NCI-H82 (cell line): ENCODE results near the gene PTPN5.
"Not testable (repeated sequence)": the region's sequence is repeated elsewhere in the genome, so short reads cannot be mapped to it uniquely, and the experiment has no call there.

Source experiments
- DNase-seq: peaks from one replicate; lab custom pipeline; 2025; lab: John Stamatoyannopoulos, UW

Gene PTPN5

DNA sequence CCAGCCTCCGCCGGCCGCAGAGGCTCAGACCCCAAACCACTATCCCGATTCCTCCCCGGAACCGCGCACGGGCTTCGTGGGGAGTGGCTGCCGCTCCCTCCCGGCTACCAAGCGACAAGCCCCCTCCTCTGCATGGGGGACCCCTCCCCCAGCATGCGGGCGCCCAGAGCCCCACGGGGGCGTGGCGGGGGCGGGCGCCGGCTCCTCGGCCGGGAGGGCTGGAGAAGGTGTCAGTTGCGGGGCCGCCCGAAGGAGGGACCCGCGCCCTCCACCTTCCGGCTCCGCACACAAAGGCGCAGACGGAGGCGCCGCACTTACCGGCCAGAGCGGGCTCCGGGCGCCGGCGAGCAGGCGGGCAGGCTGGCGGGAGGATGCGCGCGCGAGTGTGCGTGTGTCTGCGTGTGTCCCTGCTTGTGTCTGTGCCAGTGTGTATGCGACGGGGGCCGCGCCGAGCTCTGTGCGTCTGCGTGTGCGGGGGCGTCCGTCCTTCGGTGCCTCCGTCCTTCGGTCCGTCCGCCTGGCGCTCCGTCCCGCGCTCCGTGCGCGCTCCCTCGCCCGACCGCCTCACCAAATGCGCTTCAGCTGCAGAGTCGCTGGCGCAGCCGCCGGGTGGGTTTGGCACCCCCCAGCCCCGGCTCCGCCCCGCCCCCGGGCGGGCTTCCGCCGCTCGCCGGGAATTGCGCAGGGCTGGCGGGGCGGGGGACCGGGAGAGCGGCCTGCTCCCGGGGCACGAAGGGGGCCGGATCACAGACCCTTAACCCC lies at the start of gene PTPN5:
Gene PTPN5 (minus strand): TSS at position 592 of the 762 bp plus-strand sequence. CDS start 19,840 bp downstream, outside the sequence.
- DNase-seq = no peak

DNA sequence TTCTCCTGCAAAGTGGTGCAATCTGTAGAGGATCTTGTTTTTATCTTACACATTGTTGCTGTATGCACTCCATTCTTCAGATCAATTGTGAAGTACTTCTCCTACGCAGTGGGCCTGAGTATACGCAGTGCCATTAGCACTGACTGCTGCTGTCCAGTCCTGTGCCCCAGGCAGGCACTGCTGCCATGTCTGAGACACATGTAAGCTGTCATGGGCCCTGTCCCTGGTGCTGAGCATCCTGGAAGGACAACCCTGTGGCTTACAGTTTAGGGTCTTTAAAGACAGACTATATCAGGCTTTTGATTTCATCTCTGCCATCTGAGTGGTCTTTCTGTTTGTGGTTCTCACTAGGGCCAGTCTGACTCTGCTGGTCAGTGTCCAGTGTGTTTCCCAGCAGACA lies 44.8 kb upstream of the PTPN5 start:
- no peak for DNase-seq

DNA sequence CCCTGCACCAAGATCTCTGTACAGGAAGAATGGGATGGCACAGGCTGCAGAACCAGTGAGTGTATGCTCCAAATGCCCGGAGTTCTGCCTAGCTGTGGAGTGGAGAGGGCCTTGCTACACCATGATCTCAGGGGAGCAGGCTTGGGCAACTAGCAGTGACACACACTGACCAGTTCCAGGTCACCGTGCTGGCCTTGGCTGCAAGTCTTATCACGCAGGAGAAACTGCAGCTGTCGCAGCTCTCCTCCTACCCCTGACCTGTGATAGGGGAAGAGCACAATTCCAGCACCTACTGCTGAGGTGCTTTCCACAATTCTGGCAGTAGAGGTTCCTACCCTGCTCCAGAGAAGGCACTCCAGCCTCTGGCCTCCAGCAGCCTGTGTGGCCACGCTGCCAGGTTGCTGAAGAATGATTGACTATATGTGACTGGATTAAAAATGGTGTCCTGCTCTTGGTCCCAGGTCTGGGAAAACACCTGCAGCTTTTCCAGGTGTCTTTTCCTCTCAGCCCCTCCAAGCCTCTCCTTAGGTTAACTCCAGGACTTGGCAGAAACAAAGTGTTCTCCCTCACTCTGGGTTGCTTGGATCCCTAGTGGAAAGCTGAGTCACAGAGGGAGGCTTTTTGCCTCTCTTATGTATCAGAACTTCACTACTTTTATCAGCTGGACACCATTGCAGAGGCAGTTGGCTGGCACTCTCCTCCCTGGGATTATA lies 43.3 kb upstream of the PTPN5 start:
- DNase-seq = no peak

DNA sequence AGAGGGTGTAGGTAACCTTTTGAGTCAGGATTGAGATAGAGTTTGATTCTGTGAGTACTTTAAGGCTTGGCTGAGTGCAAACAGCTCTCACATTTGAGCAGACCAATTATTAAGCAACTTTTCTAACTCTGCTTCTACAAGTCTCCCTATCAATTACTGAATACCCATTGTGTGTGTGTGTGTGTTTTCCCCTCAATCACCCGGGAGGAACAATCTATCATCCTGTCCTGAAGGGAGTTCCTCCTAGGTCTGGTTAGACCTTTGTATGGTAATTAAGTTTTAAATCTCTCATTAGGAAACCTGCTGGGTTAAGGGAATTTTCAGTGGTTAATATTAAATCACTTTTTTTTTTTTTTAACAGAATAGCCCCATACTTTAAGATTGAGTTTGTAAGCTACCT lies 28.6 kb upstream of the PTPN5 start:
- DNase-seq = not testable (repeated sequence)

DNA sequence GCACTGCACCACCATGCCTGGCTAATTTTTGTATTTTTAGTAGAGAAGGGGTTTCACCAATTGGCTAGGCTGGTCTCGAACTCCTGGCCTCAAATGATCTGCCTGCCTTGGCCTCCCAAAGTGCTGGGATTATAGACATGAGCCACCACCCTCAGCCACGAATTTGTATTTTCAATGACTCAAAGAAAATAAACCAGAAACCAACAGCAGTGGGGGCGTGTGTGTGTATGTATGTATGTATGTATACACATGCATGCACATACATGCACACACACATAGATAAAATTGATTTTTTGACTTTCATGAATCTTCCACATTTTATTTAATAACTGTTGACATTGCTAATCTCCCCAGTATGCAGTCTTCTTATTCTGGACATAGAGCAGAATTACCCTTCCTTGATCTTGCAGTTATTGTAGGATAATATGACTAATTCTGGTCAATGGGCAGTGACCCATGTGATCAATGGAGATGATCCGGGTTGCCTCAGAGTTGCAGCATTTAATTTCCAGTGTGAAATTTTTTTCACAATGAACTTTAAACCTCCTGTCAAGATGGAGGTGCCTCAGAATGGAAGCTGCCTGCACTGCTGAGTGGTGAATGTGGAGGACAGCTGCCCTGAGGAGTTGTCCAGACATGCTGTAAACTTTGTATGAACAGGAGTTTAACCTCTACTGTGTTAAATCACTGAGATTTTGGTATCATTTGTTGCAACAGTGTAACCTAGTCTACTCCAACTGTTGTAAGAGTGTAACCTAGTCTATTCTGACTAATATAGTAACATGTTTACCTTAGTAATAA lies 12.8 kb upstream of the PTPN5 start:
- DNase-seq = no peak

DNA sequence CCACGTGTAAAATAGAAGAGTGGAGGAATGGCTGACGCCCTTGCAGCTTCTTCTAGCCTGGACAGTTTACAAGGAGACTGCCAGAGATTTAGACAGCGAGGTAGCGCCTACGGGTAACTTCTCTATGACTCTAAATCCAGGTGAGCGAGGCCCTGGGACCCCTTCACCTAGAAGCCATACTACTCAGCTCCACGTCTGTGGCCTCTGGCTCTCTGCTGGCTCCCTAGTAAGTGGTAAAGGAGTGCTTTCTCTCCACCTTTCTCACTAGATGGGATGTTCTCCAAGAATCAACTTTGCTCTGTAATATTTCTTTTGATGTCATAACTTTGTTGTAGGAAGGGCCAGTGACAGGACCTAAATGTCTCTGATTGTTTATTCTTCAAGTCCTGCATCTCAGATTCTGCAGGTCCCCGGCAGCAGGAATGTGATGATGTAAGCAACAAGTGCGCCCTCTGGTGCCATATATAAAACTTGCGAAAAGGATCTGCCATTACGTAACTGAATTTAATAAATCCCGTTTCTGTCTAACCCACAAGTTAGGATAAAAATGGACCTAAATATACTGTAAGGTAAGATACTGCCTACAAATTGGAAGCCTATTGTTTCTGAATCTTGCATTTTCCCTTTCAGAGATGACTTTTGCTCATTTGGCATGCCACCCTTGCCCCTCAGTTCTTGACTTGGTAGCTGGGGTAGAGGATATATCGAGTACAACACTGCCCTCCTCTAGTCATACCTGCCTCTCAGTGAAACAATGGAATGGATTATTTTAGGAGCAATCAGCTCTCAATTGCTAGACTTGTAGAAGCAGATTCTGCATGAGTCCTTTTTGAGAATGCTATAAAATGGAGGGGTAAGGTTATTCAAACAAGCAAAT lies 11.0 kb upstream of the PTPN5 start:
- DNase-seq = peak; percentile 70

DNA sequence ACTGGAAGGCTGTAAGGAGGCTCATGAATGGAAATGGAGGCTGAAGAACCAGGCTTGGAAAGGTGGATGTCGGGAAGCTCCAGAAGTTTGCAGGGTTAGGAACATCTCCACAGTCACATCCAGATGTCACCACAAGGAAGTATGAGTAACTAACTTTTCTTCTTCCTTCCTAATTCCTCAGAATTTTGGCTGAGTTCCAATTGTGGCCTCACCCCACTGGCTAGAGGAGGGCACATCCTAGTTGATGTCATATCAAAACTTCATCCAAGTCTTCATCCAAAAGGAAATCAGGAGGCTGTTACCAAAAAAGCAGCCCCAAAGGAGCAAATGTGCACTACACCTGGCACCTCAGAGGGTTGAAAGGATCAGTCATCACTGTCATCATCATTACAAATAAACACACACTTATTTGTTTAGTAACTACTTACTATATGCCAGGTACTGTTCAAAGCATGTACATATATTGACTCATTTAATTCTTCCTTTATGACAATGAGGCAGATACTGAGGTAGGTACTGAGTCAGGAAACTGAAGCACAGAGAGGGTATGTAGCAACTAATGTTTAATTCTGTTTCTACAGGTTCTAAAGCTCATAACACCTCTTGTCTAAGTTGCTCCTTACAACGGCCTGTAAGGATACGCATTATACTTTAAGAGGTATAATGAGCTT lies 7.3 kb upstream of the PTPN5 start:
- DNase-seq = no peak

DNA sequence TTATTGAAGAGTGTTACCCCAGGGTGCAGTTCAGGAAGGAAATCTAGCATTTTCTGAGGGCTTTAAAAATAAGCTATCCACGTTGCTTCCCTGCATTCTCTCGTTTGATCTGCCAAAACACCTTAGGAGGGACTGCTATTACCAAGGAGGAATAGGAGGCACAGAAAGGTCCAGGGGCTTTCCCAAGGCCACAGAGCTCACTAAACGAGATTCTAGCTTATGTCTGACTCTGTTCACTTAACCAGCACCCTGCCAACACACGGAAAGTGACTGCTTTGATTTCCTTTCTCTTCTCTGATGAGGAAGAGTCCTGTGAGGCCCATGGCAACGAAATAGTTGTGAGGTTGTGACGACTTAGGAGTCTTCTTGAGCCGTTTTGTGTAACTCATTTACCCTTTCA lies 3.4 kb upstream of the PTPN5 start:
- no peak for DNase-seq

DNA sequence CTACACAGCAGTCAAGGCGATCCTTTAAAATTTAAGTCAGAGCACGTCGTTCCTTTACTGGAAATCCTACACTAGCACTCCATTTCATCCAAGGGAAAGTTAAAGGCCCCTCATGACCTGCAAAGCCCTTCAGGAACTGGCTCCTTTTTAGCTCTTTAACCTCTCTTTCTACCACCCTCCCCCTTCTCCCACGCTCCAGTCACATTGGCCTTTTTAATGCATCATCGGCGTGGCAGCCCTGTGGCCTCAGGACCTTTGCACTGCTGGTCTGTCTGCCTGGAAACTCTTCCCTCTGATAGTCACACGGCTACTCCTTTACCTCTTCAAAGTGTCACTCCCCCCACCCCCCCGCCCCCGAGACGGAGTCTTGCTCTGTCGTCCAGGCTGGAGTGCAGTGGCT lies 1.2 kb upstream of the PTPN5 start:
- DNase-seq = no peak

DNA sequence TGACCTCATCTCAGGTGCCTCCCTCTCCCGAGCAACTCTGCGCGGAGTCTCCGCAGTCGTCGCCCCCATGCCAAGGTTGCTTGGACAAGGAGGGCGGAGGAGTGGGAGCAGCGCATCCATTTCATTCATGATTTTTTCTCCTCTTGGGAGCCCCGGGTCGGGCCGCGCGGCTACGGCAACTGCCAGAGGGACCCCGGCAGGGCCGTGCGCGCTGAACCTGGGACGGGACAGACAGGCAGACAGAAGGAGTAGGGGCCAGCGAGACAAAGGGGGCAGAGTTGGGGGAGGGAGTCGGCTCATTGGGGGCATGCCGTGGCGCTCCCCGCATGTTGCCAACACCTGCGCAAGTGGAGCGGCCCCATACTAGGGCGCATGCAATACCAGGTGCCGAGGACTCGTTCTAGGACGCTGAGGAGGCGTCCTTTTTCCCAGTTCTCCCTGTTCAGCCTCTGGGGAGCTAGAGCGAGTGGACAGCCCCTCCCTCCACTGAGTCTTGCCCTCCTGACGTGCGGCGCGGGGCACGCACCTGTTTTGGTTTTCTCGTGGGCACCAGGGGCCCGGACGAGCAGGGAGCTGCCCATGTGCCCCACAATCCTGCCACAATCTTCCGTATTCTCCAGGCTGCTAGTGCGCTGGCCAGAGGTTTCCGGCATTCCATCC lies 501 bp upstream of the PTPN5 start:
- no peak for DNase-seq

DNA sequence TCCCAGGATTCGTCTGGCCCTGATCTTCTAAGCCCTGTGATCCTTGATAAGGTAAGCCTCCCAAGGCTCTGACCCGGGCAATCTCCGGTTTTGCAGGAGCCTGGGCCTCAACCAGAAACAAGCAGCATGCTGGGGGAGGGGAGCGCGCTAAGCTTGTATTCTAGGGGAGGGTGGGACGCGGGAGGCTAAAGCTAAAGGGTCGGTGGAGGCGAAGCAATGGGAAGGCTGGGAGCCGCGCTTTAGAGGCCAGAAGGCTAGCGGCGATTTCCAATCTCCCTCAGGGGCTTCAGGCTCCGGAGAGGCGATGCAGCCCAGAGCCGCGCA lies 753 bp downstream of the PTPN5 start:
- DNase-seq = peak; percentile 7

DNA sequence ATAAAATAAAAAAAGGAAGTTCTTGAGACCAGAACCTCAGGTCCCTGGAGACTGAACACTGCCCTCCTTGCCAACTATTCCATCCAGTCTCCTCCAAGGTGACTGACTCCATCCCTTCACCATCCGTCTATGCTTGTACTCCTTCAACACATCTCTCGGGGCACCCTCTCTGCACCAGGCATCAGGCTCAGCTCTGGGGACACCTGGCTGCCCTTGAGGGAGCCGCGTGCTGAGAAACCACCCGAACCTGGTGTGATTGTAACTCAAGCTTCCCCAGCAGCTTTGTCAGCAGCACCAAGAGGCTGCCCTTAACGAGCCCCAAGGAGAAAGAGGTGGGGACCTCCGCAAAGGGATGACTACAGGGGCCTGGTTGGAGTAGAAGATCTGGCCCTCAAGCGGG lies 1.7 kb downstream of the PTPN5 start:
- no peak for DNase-seq

DNA sequence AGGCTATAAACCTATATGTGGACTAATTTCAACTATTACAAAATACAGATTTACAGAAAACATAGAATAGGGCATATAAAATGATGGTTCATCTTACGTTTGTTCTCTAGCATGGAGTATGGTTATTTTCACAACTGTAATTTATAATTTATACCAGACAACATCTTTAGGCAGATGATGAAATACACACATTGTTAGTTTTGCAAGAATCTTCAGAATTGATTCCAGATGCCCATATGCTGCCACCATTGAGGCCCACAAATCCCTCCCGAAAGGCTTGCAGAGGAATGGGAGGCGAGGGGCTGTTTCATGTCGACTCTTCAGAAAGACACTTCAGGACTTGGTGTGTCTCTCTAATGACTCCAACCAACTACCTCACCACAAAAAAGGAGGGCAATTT lies 6.2 kb downstream of the PTPN5 start:
- DNase-seq = no peak

DNA sequence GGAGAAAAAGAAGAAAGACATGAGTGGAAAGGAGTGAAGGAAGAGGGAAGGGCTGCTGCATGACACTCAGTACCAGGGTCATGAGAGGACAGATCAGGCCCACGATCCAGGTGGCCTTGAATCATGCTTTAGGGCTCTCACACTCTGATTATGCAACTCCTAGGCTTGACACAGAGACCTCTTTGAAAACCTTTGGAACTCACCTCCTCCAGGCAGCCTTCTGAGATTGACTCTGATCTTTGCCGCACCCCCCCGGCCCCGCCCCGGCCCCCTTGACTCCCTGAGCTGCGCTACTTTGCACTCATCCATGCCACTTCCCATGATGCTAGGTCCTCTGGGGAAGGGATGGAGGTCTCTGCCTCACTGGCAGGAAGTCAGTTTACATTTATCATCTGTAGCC lies 10.7 kb downstream of the PTPN5 start:
- DNase-seq = no peak

DNA sequence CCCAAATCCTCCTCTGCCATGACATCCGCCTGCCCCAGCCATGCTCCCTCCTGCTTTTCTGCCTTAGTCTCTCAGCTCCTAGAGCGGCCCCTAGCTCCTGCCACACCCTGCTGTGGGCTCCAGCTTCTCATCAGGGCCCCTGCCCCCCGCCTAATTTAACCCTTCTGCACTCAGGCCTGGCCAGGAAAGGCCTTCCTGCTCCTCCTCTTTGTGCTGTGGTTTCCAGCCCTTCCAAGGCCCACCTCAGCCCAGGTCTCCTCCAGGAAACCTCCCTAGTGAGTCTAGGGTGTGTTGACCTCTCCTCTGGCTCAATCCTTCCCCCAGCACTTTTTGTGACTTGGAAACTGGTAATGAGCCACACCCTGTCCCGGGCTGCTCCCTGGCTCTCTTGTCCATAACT lies 11.3 kb downstream of the PTPN5 start:
- no peak for DNase-seq

DNA sequence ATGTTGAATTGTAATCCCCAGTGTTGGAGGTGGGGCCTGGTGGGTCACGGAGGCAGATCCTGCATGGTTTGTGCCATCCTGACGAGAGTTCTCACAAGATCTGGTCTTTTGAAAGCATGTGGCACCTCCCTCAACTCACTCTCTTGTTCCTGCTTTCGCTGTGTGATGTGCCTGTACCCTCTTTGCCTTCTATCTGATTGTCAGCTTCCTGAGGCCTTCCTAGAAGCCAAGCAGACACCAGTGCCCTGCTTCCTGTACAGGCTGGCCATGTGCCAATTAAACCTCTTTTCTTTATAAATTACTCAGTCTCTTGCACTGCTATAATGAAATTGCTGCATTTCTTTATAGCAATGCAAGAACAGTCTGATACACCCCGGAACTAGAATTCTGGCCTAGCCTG lies 13.1 kb downstream of the PTPN5 start:
- no peak for DNase-seq

DNA sequence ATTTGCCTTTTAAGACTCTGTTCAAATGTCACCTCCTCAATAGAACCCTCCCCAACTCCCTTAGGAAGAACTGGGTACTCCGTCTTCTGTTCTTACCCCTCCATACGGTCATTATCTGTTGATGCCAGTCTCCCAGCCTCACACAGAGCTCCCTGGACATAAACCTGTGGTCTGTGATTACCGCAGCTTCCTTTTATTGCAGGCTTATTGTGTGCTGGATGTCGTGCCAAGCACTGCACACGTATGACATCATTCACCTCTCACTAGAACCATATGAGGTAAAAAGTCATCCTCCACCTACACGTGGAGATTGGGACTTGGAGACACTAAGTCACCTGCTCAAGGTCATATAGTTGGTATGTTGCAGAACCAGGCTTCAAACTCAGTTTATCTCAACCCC lies 15.3 kb downstream of the PTPN5 start:
- no peak for DNase-seq

DNA sequence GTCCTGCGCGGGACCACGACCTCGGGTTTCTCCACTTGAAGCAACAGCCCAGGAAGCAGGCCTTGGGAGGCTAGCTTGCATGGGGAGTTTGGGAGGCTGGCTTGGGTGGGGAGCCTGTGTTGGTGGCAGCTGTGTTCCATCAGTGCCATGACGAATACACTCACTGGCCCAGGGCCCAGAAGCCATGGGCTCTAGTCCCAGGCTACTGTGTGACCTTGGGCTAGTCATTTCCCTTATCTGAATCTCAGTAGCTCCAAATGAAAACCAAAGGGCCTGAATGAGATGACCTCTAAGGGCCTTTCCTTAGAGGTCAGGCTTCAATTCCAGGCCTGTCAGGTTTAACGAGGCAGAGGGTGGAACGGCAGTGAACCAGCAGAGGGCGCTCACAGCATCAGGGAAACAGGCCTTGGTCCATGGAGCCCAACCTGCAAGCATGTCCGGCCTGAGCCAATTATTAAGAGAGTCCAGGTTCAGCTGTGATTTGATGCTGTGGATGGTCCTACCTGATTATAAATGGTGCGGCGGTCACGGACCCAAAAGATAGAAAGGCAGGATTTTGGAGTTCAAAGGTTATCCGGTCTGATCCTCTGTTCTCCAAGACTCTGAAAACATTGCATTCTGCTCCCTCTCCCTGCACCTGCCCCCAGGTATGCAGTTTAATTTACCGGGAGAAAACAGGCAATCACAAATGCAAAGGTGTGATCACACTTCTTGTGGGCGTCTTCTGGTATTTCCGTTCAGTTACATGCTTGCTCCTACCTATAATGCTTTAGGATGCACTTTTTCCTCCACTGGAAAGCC lies 15.9 kb downstream of the PTPN5 start:
- peak; percentile 76 for DNase-seq

DNA sequence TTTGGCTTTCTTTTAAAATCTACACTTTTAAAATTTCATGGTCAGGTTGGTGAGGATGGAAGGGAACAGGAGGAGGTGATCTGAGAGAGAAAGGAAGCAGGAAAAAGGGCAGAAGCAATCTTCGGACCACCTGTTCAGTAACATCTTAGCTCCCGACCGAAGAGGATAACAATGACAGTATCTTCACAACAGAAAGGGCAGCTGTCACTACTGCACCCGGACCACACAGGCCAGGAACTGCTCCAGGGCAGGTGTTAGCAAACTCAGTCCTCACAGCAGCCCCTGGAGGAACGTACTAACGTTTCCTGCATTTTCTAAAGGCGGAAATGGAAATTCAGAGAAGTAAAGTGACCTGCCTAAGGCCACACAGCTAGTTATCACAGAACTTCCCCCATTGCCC lies 16.8 kb downstream of the PTPN5 start:
- DNase-seq = no peak

DNA sequence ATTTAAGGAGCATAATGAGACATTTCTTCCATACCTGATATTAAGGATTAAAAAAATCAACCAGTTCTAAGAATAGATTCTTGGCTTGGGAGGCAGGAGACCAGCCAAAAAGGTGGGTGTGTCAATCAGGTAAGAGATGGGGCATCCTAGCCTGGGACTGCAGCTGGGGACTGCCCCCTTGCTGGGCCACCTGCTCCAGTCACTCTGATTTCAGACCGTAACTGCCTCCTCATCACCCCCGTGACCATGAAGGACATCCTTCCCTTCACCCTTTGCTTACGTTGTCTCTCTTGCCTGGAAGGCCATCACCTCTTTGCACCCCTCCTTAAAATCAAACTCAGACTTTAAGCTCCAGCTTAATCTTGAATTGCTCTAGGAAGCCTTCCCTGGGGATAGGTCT lies 17.9 kb downstream of the PTPN5 start:
- no peak for DNase-seq
